NB4 (cell line): ENCODE measurements around the gene PKP1.

Source experiments
- CTCF ChIP-seq: IDR thresholded peaks from one replicate; pipeline ENCODE4 v1.5.1; 2012; ENCODE audit warnings: low read depth, low read length
- MAX ChIP-seq: IDR thresholded peaks from 2 replicates; pipeline ENCODE4 v1.6.1; 2011; ENCODE audit warnings: low read depth, low read length

- TF ChIP-seq MAX (no peak), CTCF (no peak)
Observed at GRCh38 chr1:201269281-201269680, 14.0 kb upstream of the PKP1 start.
